ENCODE data around the gene CHST15. TPM values are rescaled to one million over a fixed set of nuclear protein-coding genes. Genes with fewer than 3 reads are reported as not detected.
"Not testable (repeated sequence)": the region's sequence is repeated elsewhere in the genome, so short reads cannot be mapped to it uniquely, and the experiment has no call there.

CHST15 gene
- total RNA-seq, 2 donors from 2014 or later = 0.95 TPM; not detected in 1

GRCh38 chr10:124099604-124100003 is 6.2 kb upstream of the CHST15 start:
- Mint-ChIP-seq H3K27me3 (peaks cover 17 to 31% of the 10 kb centered on the region in 2 donors), H3K36me3 (no peaks in the 10 kb centered on the region), H3K27ac (no peak overlapping the region), H3K9me3 (no peaks in the 10 kb centered on the region), H3K4me1 (ENCODE audit: low read depth in 2 of 2) (no peaks in the 10 kb centered on the region), H3K4me3 (no peak overlapping the region)
- ATAC-seq (no peak), DNase-seq (ENCODE audit: low spot score) (no peak)

- H3K9me3 Mint-ChIP-seq = no peaks in the 10 kb centered on the region
- DNase-seq (ENCODE audit: low spot score) = no peak
- no peaks in the 10 kb centered on the region for H3K36me3 Mint-ChIP-seq
- H3K4me3 Mint-ChIP-seq = no peak overlapping the region
- no peaks in the 10 kb centered on the region for H3K4me1 Mint-ChIP-seq (ENCODE audit: low read depth in 2 of 2)
- no peak for ATAC-seq
- peaks cover 19 to 34% of the 10 kb centered on the region in 2 donors for H3K27me3 Mint-ChIP-seq
- no peak overlapping the region for H3K27ac Mint-ChIP-seq
These were observed 5.2 kb upstream of the CHST15 start for GRCh38 chr10:124098575-124098974.

GRCh38 chr10:124097883-124098282 is 4.5 kb upstream of the CHST15 start:
- no peak for ATAC-seq

GRCh38 chr10:124096494-124096893 is 3.1 kb upstream of the CHST15 start:
- no peak overlapping the region for H3K27ac Mint-ChIP-seq
- DNase-seq (ENCODE audit: low spot score) (no peak), ATAC-seq (no peak)
- H3K4me1 Mint-ChIP-seq (ENCODE audit: low read depth in 2 of 2) = no peaks in the 10 kb centered on the region
- H3K4me3 Mint-ChIP-seq = no peak overlapping the region
- H3K36me3 Mint-ChIP-seq = no peaks in the 10 kb centered on the region
- H3K9me3 Mint-ChIP-seq = no peaks in the 10 kb centered on the region
- peaks cover 21 to 34% of the 10 kb centered on the region in 2 donors for H3K27me3 Mint-ChIP-seq

More at GRCh38 chr10:124097883-124098282, 4.5 kb upstream of the CHST15 start:
- no peaks in the 10 kb centered on the region for H3K36me3 Mint-ChIP-seq
- no peak overlapping the region for H3K4me3 Mint-ChIP-seq
- DNase-seq (ENCODE audit: low spot score) = no peak
- H3K9me3 Mint-ChIP-seq = no peaks in the 10 kb centered on the region
- peaks cover 19 to 34% of the 10 kb centered on the region in 2 donors for H3K27me3 Mint-ChIP-seq
- H3K4me1 Mint-ChIP-seq (ENCODE audit: low read depth in 2 of 2) = no peaks in the 10 kb centered on the region
- H3K27ac Mint-ChIP-seq = no peak overlapping the region

- ATAC-seq; DNase-seq (ENCODE audit: low spot score); H3K36me3 Mint-ChIP-seq; H3K4me3 Mint-ChIP-seq; H3K4me1 Mint-ChIP-seq (ENCODE audit: low read depth in 2 of 2); H3K9me3 Mint-ChIP-seq; H3K27ac Mint-ChIP-seq: not testable (repeated sequence)
- H3K27me3 Mint-ChIP-seq = peaks cover 28 to 41% of the 10 kb centered on the region in 2 donors
These were observed 2.4 kb upstream of the CHST15 start for GRCh38 chr10:124095801-124096200.

GRCh38 chr10:124095096-124095495 is 1.7 kb upstream of the CHST15 start:
- Mint-ChIP-seq H3K9me3 (no peaks in the 10 kb centered on the region), H3K4me3 (no peak overlapping the region), H3K4me1 (ENCODE audit: low read depth in 2 of 2) (no peaks in the 10 kb centered on the region), H3K36me3 (no peaks in the 10 kb centered on the region), H3K27me3 (peaks cover 35 to 48% of the 10 kb centered on the region in 2 donors), H3K27ac (no peak overlapping the region)
- DNase-seq (ENCODE audit: low spot score) (no peak), ATAC-seq (no peak)

- no peak overlapping the region for H3K27ac Mint-ChIP-seq
- DNase-seq (ENCODE audit: low spot score) (no peak), ATAC-seq (no peak)
- H3K4me3 Mint-ChIP-seq = no peak overlapping the region
- no peaks in the 10 kb centered on the region for H3K36me3 Mint-ChIP-seq
- peaks cover 40 to 48% of the 10 kb centered on the region in 2 donors for H3K27me3 Mint-ChIP-seq
- no peaks in the 10 kb centered on the region for H3K9me3 Mint-ChIP-seq
- H3K4me1 Mint-ChIP-seq (ENCODE audit: low read depth in 2 of 2) = no peaks in the 10 kb centered on the region
These were observed 1.0 kb upstream of the CHST15 start for GRCh38 chr10:124094419-124094785.

GRCh38 chr10:124093774-124094418 is 498 bp upstream of the CHST15 start:
- H3K27ac Mint-ChIP-seq; H3K4me1 Mint-ChIP-seq (ENCODE audit: low read depth in 2 of 2); DNase-seq (ENCODE audit: low spot score); H3K4me3 Mint-ChIP-seq; ATAC-seq; H3K9me3 Mint-ChIP-seq; H3K36me3 Mint-ChIP-seq: not testable (repeated sequence)
- peaks cover 38 to 44% of the 10 kb centered on the region in 2 donors for H3K27me3 Mint-ChIP-seq

- H3K27me3 Mint-ChIP-seq = peaks cover 36 to 41% of the 10 kb centered on the region in 2 donors
- no peak overlapping the region for H3K27ac Mint-ChIP-seq
- H3K4me1 Mint-ChIP-seq (ENCODE audit: low read depth in 2 of 2) = no peaks in the 10 kb centered on the region
- no peaks in the 10 kb centered on the region for H3K9me3 Mint-ChIP-seq
- no peaks in the 10 kb centered on the region for H3K36me3 Mint-ChIP-seq
- no peak for DNase-seq (ENCODE audit: low spot score)
- no peak overlapping the region for H3K4me3 Mint-ChIP-seq
- peak in 1 of 2 donors; percentile 29 for ATAC-seq
These were observed 1.0 kb downstream of the CHST15 start for GRCh38 chr10:124092250-124092859.

- H3K27ac Mint-ChIP-seq = no peak overlapping the region
- peak in 1 of 2 donors; percentile 19 for ATAC-seq
- H3K27me3 Mint-ChIP-seq = peaks cover 36 to 38% of the 10 kb centered on the region in 2 donors
- no peaks in the 10 kb centered on the region for H3K9me3 Mint-ChIP-seq
- H3K4me3 Mint-ChIP-seq = no peak overlapping the region
- DNase-seq (ENCODE audit: low spot score) = no peak
- no peaks in the 10 kb centered on the region for H3K36me3 Mint-ChIP-seq
- no peaks in the 10 kb centered on the region for H3K4me1 Mint-ChIP-seq (ENCODE audit: low read depth in 2 of 2)
These were observed 1.6 kb downstream of the CHST15 start for GRCh38 chr10:124091646-124092249.

GRCh38 chr10:124090601-124091209 is 2.7 kb downstream of the CHST15 start:
- Mint-ChIP-seq H3K4me3 (no peak overlapping the region), H3K27me3 (peaks cover 32 to 36% of the 10 kb centered on the region in 2 donors)
- ATAC-seq = no peak

GRCh38 chr10:124089859-124090258 is 3.5 kb downstream of the CHST15 start:
- Mint-ChIP-seq H3K36me3 (no peaks in the 10 kb centered on the region), H3K9me3 (no peaks in the 10 kb centered on the region), H3K27me3 (peaks cover 28 to 32% of the 10 kb centered on the region in 2 donors), H3K27ac (no peak overlapping the region), H3K4me3 (no peak overlapping the region), H3K4me1 (ENCODE audit: low read depth in 2 of 2) (no peaks in the 10 kb centered on the region)
- no peak for DNase-seq (ENCODE audit: low spot score)
- ATAC-seq = no peak

More at GRCh38 chr10:124090601-124091209, 2.7 kb downstream of the CHST15 start:
- no peak for DNase-seq (ENCODE audit: low spot score)
- H3K27ac Mint-ChIP-seq = no peak overlapping the region
- H3K9me3 Mint-ChIP-seq = no peaks in the 10 kb centered on the region
- no peaks in the 10 kb centered on the region for H3K36me3 Mint-ChIP-seq
- H3K4me1 Mint-ChIP-seq (ENCODE audit: low read depth in 2 of 2) = no peaks in the 10 kb centered on the region

- no peak overlapping the region for H3K27ac Mint-ChIP-seq
- DNase-seq (ENCODE audit: low spot score) (no peak), ATAC-seq (no peak)
- no peaks in the 10 kb centered on the region for H3K9me3 Mint-ChIP-seq
- H3K4me3 Mint-ChIP-seq = no peak overlapping the region
- H3K36me3 Mint-ChIP-seq = no peaks in the 10 kb centered on the region
- peaks cover 22 to 29% of the 10 kb centered on the region in 2 donors for H3K27me3 Mint-ChIP-seq
- no peaks in the 10 kb centered on the region for H3K4me1 Mint-ChIP-seq (ENCODE audit: low read depth in 2 of 2)
These were observed 4.5 kb downstream of the CHST15 start for GRCh38 chr10:124088915-124089314.

Measured in natural killer cell treated with Interleukin-12 subunit alpha and Interleukin-12 subunit beta and Interleukin-15 and Interleukin-18, amount 100 ng/mL, for 72 hours (primary cell).